ENCODE data around the gene FDXR. TPM values are rescaled to one million over a fixed set of nuclear protein-coding genes. Genes with fewer than 3 reads are reported as not detected.

Gene FDXR
- total and polyA plus RNA-seq, 9 of the 15 experiments (the other 6 are each of a cell fraction or from before 2014, with no cell fraction given), result 0.89 to 70.7 (median 30.9) TPM

- TF ChIP-seq HNRNPH1 (optimal IDR thresholded peaks at IDR 0.05; ENCODE audit: low read depth, low read length), result no peak
- no peak; the same call in 1 of the 2 replicates for TF ChIP-seq ZNF407 (IDR thresholded peaks at IDR 0.05; ENCODE audit: low read depth)
- TF ChIP-seq FOXA3 (CRISPR knock-in tag; conservative IDR thresholded peaks at IDR 0.05 in 1 of 2, IDR thresholded peaks at IDR 0.05 in 1 of 2), result no peak
- TF ChIP-seq ETV1 (tag; conservative IDR thresholded peaks at IDR 0.05; ENCODE audit: low read depth), result no peak
- no peak for TF ChIP-seq SREBF1 (IDR thresholded peaks at IDR 0.05; ENCODE audit: borderline replicate concordance, low read depth, low read length)
- no peak for TF ChIP-seq MCM5 (IDR thresholded peaks at IDR 0.05; ENCODE audit: low read depth)
- TF ChIP-seq HMGN3 (IDR thresholded peaks at IDR 0.05; ENCODE audit: borderline replicate concordance, extremely low read depth, insufficient read length, low read depth, low read length), result peak; percentile 15
- TF ChIP-seq NFYB (IDR thresholded peaks at IDR 0.05; ENCODE audit: extremely low read depth, insufficient read length), result no peak
- TF ChIP-seq ZBTB2 (IDR thresholded peaks at IDR 0.05), result no peak
- TF ChIP-seq ZNF512 (tag; IDR thresholded peaks at IDR 0.05), result no peak
- peak; percentile 19; the same call in 1 of the 2 replicates for TF ChIP-seq ZBTB7A (IDR thresholded peaks at IDR 0.05; ENCODE audit: borderline replicate concordance, control insufficient read depth, low read depth, low read length)
- TF ChIP-seq ZC3H8 (IDR thresholded peaks at IDR 0.05), result 0 out of 2 replicates have a peak, but pooled peaks have one; percentile 41
- TF ChIP-seq SMAD2 (IDR thresholded peaks at IDR 0.05; ENCODE audit: low read depth, low read length), result no peak
- no peak for TF ChIP-seq PCBP2 (IDR thresholded peaks at IDR 0.05; ENCODE audit: low read depth, low read length, poor library complexity, severe bottlenecking)
- TF ChIP-seq XRCC3 (IDR thresholded peaks at IDR 0.05), result no peak
These were observed at the start of gene FDXR (continued) for GRCh38 chr17:74872313-74873036.
